Activated B cell treated with CpG ODN at 0.5 μM for 24 hours (primary cell): ENCODE results near the gene PIK3CD. TPM values are rescaled to one million over a fixed set of nuclear protein-coding genes. Genes with fewer than 3 reads are reported as not detected.

Experiments
- ATAC-seq: fragments of 200-7000 bp; cut with Tn5 transposase; one replicate; pipeline ENCODE4 v1.10.0; 2021; ENCODE audit warnings: low read depth, mild to moderate bottlenecking, moderate library complexity
- CTCF ChIA-PET: fragments of 350-600 bp; sonication (Branson Sonifier 250); formaldehyde crosslinking; loops from one replicate; lab custom pipeline; 2021; ENCODE audit warnings: antibody characterized with exemption; lab: Charles Lee
- POLR2A ChIA-PET: fragments of 350-600 bp; sonication (Branson Sonifier 250); formaldehyde crosslinking; loops from one replicate; lab custom pipeline; 2021; ENCODE audit warnings: antibody characterized with exemption; lab: Charles Lee
- DNase-seq: peaks from one replicate; pipeline ENCODE4 v3.0.0; 2022
- H3K27ac Mint-ChIP-seq: one replicate; pipeline ENCODE4 v1.8.0; 2020; ENCODE audit warnings: mixed read lengths
- H3K27me3 Mint-ChIP-seq: one replicate; pipeline ENCODE4 v1.8.0; 2021; ENCODE audit warnings: mixed read lengths
- H3K36me3 Mint-ChIP-seq: one replicate; pipeline ENCODE4 v1.8.0; 2021; ENCODE audit warnings: low read depth, mixed read lengths
- H3K4me1 Mint-ChIP-seq: one replicate; pipeline ENCODE4 v1.8.0; 2021; ENCODE audit warnings: mixed read lengths
- H3K4me3 Mint-ChIP-seq: one replicate; pipeline ENCODE4 v1.8.0; 2020; ENCODE audit warnings: mild to moderate bottlenecking, mixed read lengths
- H3K9me3 Mint-ChIP-seq: one replicate; pipeline ENCODE4 v1.8.0; 2020; ENCODE audit warnings: mixed read lengths
- CTCF ChIP-seq: fragments of 200-600 bp; IDR thresholded peaks from one replicate; pipeline ENCODE4 v1.8.0; 2022; ENCODE audit warnings: antibody characterized with exemption, mild to moderate bottlenecking
- intact Hi-C: fragments of 100-400 bp; cut with micrococcal nuclease; formaldehyde crosslinking; loops from one replicate; pipeline ENCODE4 v1.15.1; 2024
- total RNA-seq: library from RNA; stranded (reverse); gene quantifications from 2 replicates; pipeline ENCODE4 v1.2.3, GENCODE V29; 2022

Gene PIK3CD
- total RNA-seq, 1 donor from 2014 or later, result 265 TPM

GRCh38 chr1:9603766-9604753, 47.5 kb upstream of the PIK3CD start:
- no peak for DNase-seq
- Mint-ChIP-seq H3K4me3 (no peak overlapping the region), H3K9me3 (no peaks in the 10 kb centered on the region), H3K27me3 (no peaks in the 10 kb centered on the region), H3K36me3 (peaks cover 44% of the 10 kb centered on the region), H3K4me1 (no peaks in the 10 kb centered on the region), H3K27ac (no peak overlapping the region)
- ATAC-seq, result no peak
- ChIA-PET CTCF (no interaction called here), POLR2A (no interaction called here)
- intact Hi-C loops, result no loop called here
- no peak for TF ChIP-seq CTCF

- Mint-ChIP-seq H3K9me3 (no peaks in the 10 kb centered on the region), H3K4me1 (no peaks in the 10 kb centered on the region), H3K27me3 (no peaks in the 10 kb centered on the region), H3K27ac (no peak overlapping the region), H3K4me3 (no peak overlapping the region), H3K36me3 (peaks cover 44% of the 10 kb centered on the region)
- intact Hi-C loops, result no loop called here
- ATAC-seq, result no peak
- no peak for TF ChIP-seq CTCF
- no peak for DNase-seq
- ChIA-PET POLR2A (no interaction called here), CTCF (no interaction called here)
Measured at GRCh38 chr1:9604836-9605235, 46.7 kb upstream of the PIK3CD start.

- no peak for TF ChIP-seq CTCF
- H3K36me3 Mint-ChIP-seq, result peaks cover 37% of the 10 kb centered on the region
- POLR2A ChIA-PET, result interaction anchor here (0.6 kb wide), 1 partner anchor 120 kb away, joined by 3 read pairs; no protein-coding TSS in a partner anchor
- CTCF ChIA-PET, result no interaction called here
- no peaks in the 10 kb centered on the region for H3K4me1 Mint-ChIP-seq
- intact Hi-C loops, result no loop called here
- H3K27ac Mint-ChIP-seq, result no peak overlapping the region
- ATAC-seq, result no peak
- no peaks in the 10 kb centered on the region for H3K9me3 Mint-ChIP-seq
- H3K4me3 Mint-ChIP-seq, result no peak overlapping the region
- no peak for DNase-seq
- H3K27me3 Mint-ChIP-seq, result no peaks in the 10 kb centered on the region
Measured at GRCh38 chr1:9605946-9606455, 45.5 kb upstream of the PIK3CD start.

GRCh38 chr1:9606458-9606857, 45.1 kb upstream of the PIK3CD start:
- POLR2A ChIA-PET, result interaction anchor here (0.6 kb wide), 1 partner anchor 120 kb away, joined by 3 read pairs; no protein-coding TSS in a partner anchor
- no peaks in the 10 kb centered on the region for H3K9me3 Mint-ChIP-seq
- no peak for ATAC-seq
- H3K4me3 Mint-ChIP-seq, result no peak overlapping the region
- intact Hi-C loops, result no loop called here
- H3K27ac Mint-ChIP-seq, result no peak overlapping the region
- H3K36me3 Mint-ChIP-seq, result peaks cover 36% of the 10 kb centered on the region
- H3K4me1 Mint-ChIP-seq, result no peaks in the 10 kb centered on the region
- H3K27me3 Mint-ChIP-seq, result no peaks in the 10 kb centered on the region
- CTCF ChIA-PET, result no interaction called here
- no peak for DNase-seq
- TF ChIP-seq CTCF, result no peak

GRCh38 chr1:9606948-9607347, 44.6 kb upstream of the PIK3CD start:
- no peak overlapping the region for H3K27ac Mint-ChIP-seq
- intact Hi-C loops, result no loop called here
- ChIA-PET POLR2A (no interaction called here), CTCF (no interaction called here)
- H3K9me3 Mint-ChIP-seq, result no peaks in the 10 kb centered on the region
- H3K4me3 Mint-ChIP-seq, result no peak overlapping the region
- no peaks in the 10 kb centered on the region for H3K4me1 Mint-ChIP-seq
- no peaks in the 10 kb centered on the region for H3K27me3 Mint-ChIP-seq
- peaks cover 35% of the 10 kb centered on the region for H3K36me3 Mint-ChIP-seq
- no peak for DNase-seq
- no peak for TF ChIP-seq CTCF
- no peak for ATAC-seq
